SKM-1 (cell line): ENCODE measurements around the gene TRIM40.
A peak's percentile ranks its signal among the peaks of the same experiment; 100 is the strongest.
"Not testable (repeated sequence)": the region's sequence is repeated elsewhere in the genome, so short reads cannot be mapped to it uniquely, and the experiment has no call there.

Source experiments
- DNase-seq: peaks from one replicate; lab custom pipeline; 2025; ENCODE audit not compliant: unreplicated experiment; lab: John Stamatoyannopoulos, UW

TRIM40 gene

GRCh38 chr6:30162265-30163089 is 26.5 kb downstream of the TRIM40 start:
- no peak for DNase-seq

DNA sequence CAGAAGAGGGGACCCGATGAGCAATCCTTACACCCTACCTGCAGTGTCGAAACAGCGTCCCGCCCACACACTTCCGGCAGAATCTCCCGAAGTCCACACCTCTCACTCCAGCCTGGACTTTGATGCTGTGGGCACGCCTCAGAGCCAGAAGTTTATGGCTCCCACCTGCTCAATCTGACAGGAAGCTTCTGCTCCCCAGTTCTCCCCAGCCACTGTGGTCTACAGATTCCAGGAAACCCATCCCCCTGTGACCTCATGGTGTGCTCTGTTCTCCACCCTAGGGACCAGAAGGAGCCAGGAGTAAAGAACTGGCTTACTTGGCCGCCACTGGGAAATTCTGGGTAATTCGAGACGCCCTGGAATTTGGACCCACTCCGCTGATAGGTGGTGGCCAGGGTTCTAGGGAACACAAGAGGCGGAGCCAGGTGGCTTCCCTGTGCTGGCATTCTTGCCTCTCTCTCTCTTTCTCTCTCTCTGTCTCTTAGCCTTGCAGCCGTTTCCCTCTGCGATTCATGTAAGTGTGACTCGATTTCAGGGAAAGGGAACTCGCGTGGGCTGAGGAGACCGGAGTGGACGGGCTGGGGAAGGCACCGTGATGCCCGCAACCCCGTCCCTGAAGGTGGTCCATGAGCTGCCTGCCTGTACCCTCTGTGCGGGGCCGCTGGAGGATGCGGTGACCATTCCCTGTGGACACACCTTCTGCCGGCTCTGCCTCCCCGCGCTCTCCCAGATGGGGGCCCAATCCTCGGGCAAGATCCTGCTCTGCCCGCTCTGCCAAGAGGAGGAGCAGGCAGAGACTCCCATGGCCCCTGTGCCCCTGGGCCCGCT is 27.4 kb downstream of the TRIM40 start, which contains the start of gene TRIM15:
TRIM15 (plus strand) TSS at position 457 of the 828 bp plus-strand sequence; CDS start at position 596, 139 bp downstream.
- DNase-seq: no peak

DNA sequence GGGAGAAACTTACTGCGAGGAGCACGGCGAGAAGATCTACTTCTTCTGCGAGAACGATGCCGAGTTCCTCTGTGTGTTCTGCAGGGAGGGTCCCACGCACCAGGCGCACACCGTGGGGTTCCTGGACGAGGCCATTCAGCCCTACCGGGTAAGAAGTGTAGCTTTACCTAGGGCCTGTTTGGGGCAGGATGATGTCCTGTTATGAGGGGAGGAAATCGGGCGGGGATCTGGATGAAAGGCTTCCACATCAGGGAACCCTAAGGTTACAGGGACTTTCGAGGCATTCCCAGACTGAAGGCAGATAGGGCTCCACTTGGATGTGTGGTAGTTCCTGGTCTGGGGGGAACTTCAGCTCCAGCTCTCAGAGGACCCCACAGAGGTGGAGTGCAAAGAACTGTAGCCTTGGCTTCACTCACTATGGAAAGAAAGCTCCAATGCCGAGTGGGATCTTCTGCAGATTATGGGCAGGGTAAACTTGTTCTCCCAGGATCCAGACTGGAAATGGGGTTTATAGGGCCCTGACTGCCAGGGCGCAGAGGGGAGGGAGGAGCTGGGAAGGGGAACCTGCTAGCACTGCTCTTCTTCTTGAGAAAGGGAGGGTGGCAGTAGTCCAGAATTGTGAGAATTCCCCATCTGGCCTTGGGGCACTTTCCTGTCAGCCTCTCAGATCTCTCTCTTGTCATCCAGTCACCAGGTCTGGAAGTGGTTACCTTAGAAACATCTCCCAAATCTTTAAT is 28.1 kb downstream of the TRIM40 start:
- DNase-seq: no peak

GRCh38 chr6:30164714-30165113 is 28.8 kb downstream of the TRIM40 start:
- DNase-seq: no peak

DNA sequence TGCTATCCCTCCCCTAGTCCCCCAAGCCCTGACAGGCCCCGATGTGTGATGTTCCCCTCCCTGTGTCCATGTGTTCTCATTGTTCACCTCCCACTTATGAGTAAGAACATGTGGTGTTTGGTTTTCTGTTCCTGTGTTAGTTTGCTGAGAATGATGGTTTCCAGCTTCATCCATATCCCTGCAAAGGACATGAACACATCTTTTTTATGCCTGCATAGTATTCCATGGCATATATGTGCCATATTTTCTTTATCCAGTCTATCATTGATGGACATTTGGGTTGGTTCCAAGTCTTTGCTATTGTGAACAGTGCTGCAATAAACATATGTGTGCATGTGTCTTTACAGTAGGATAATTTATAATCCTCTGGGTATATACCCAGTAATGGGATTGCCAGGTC is 29.3 kb downstream of the TRIM40 start:
- not testable (repeated sequence) for DNase-seq

DNA sequence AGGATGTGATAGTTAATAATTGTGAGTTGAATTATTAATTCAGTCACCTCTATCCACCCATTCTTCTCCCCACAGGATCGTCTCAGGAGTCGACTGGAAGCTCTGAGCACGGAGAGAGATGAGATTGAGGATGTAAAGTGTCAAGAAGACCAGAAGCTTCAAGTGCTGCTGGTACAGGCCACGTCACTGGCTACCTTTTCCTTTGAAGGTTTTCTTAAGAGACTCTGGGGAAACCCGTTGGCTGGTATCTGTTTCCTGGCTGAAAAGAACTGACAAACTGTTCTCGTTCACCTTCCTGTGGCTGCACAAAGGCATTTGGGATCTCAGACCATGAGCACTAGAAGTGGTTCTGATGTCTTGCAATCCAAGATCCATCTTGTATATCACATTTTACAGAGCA is 31.2 kb downstream of the TRIM40 start:
- DNase-seq: no peak

GRCh38 chr6:30168741-30169140 is 32.8 kb downstream of the TRIM40 start:
- no peak for DNase-seq

DNA sequence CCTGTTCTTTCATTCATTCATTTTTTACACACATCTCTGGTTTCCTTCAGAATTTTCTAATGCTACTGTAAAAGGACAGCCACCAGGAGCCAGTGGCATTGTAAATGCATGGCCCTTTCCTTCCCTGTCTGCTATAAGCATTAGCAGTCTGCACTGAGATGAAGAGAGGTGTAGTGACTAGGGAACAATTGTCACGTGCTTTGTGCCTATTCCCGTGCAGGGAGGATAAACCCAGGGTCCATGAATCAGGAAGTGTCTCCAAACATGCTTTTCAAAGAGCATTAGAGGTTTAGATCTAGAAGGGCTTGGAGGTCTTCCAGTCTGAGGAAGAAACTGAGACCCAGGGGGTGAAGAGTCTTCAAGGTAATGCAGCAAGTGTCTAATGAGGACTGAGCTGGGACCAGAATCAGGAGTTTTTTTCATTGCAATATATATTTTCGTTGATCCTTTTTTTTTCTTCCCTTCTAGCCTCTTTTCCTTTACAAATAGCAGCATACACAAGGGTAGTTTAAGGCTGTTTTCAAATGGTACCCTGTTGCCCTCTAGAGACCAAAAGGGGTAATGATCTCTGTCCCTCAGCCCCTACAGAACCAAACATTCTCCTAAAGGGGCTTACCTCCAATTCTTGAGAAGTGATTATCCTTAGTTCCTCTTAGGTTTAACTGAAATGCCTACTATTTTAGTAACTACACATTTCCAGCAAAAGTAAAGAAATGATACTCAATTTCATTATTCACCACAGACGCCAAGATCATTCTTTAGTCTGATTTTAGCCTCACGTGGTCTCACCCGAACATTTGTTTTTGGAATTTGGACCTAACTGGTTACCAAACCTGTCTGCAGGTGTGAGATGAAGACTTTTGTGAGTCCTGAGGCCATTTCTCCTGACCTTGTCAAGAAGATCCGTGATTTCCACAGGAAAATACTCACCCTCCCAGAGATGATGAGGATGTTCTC is 34.0 kb downstream of the TRIM40 start:
- peak; percentile 28 for DNase-seq

- DNase-seq: no peak
Measured at GRCh38 chr6:30171677-30172471, 35.9 kb downstream of the TRIM40 start.

DNA sequence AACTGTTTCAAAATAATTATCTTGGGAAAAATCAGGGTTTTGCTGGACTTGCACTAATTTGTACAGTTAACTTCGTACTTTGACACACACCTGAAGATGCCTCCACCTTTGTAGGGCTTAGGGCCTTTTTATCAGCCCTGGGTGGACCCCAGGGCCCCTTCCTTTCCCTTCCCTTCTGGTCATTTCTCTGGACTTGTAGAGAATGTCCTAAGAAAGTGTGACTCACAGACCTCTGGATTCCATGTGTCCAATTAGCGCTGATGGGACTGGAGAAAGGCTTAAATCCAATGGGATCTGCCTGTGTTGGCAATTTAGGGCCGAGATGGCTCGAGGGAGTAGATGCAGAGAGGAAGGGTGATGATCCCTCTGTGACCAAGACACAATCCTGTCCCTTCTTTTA is 36.7 kb downstream of the TRIM40 start:
- DNase-seq: no peak

GRCh38 chr6:30175765-30176164 is 39.8 kb downstream of the TRIM40 start:
- DNase-seq: no peak

GRCh38 chr6:30178837-30179236 is 42.9 kb downstream of the TRIM40 start:
- DNase-seq: no peak

DNA sequence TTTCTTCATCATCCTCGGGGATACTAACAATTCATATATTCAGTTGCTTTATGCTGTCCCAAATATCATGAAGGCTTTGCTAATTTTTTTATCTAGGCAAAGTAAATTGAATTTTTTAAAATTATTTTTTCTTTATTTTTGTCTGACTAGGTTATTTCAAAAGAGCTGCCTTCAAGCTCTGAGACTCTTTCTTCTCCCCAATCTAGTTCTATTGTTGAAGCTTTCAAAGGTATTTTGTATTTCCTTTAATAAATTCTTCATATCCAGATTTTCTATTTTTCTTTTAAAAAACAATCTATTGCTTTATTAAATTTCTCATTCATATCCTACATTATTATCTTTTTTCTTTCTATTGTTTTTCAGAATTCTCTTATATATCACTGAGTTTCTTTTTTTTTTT is 44.2 kb downstream of the TRIM40 start:
- no peak for DNase-seq

DNA sequence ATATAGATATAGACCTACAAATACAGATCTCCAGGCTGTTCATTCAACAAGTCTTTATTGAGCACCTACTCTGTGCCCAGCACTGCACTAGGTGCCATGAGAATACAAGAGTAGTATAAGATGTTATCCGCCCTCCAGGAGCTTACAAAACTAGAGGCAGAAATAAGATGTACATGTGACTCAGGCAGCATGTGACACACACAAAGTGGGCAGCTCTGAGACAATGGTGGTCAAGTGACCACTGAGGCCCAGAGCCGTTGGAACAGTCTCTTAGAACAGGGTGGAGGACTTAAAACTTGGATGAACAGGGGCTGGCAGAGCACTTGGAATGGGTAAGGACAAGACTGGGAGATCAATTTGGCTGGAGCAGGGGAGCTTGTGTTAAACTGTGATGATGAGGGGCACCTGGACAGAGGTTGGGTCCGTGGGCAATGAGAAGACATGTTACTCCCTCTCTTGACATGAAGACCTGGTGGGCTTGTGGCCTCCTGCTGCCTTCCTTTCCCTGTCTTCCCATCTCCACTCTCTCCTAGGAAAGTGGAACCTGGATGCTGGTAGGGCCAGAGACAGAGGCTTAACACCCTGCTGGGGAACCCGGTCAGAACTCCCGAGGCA is 48.6 kb downstream of the TRIM40 start:
- no peak for DNase-seq

- DNase-seq: no peak
Measured at GRCh38 chr6:30185846-30186484, 50.0 kb downstream of the TRIM40 start.

DNA sequence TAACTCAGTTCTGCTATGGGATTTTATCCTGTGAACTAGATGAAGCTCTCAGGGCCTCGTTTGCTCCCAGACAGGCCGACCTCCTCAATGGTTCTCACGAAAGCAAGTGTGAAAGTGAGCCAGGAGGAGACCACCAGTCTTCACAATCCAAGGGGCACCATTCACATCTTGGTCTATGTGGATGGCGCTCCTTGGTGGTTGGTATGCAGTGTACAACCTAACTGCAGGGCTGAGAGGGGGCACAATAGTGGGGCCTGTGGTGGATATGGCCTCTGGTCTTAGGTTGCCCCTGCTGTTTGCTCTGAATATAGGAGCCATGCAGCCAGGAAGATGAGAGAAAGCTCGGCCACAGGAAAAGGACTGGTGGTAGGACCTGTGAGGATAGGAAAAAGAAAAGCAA is 52.6 kb downstream of the TRIM40 start:
- no peak for DNase-seq

DNA sequence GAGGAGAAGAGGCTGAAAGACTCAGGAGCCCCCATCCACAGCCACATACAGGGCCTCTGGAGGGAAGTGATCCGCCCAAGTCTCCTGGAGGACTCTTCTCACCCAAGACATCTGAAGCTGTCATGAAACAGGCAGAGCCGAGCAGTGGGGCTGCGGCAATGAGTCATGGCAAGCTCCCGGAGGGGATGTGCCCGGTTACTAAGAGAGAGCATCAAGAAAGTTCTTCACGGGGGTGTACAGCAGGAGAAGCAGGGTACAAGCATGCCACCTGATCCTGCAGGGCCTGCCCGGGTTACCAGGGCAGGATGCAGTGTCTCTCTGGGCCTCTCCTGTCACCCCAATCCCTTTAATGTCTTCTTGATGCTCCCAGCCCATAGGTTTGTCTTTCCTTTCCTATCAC is 56.1 kb downstream of the TRIM40 start:
- DNase-seq: no peak
